IPS-20b (cell line): Measurements from ENCODE around the gene DDX10.

ENCODE experiments used
- H3K27ac ChIP-seq: one replicate; pipeline ENCODE4 v1.5.1; 2013; ENCODE audit warnings: low read length
- H3K27me3 ChIP-seq: 2 replicates; pipeline ENCODE4 v1.6.1; 2013; ENCODE audit warnings: mild to moderate bottlenecking, low read length, inconsistent platforms; ENCODE audit not compliant: insufficient read depth
- H3K36me3 ChIP-seq: 2 replicates; pipeline ENCODE4 v1.6.1; 2013; ENCODE audit warnings: low read depth, mild to moderate bottlenecking, inconsistent platforms, low read length, moderate library complexity; ENCODE audit not compliant: insufficient read depth
- H3K4me1 ChIP-seq: 2 replicates; pipeline ENCODE4 v1.6.1; 2013; ENCODE audit warnings: mild to moderate bottlenecking, control low read depth, inconsistent platforms, low read length, moderate library complexity; ENCODE audit not compliant: insufficient read depth
- H3K4me3 ChIP-seq: 2 replicates; pipeline ENCODE4 v1.5.1; 2013; ENCODE audit warnings: mild to moderate bottlenecking, low read length, inconsistent platforms
- H3K9ac ChIP-seq: 2 replicates; pipeline ENCODE4 v1.6.1; 2013; ENCODE audit warnings: low read depth, mild to moderate bottlenecking, inconsistent platforms, low read length, moderate library complexity
- H3K9me3 ChIP-seq: 2 replicates; pipeline ENCODE4 v1.6.1; 2013; ENCODE audit warnings: mild to moderate bottlenecking, low read depth, low read length, inconsistent platforms; ENCODE audit not compliant: insufficient read depth

Gene DDX10

GRCh38 chr11:108863528-108863927 is 198.7 kb downstream of the DDX10 start:
- H3K36me3 ChIP-seq = no peaks in the 10 kb centered on the region
- H3K27me3 ChIP-seq = no peaks in the 10 kb centered on the region
- no peak overlapping the region for H3K4me3 ChIP-seq
- H3K27ac ChIP-seq = no peak overlapping the region
- no peak overlapping the region for H3K9ac ChIP-seq
- peaks cover 12% of the 10 kb centered on the region; the same call in 1 of the 2 replicates for H3K4me1 ChIP-seq
- no peaks in the 10 kb centered on the region for H3K9me3 ChIP-seq

- H3K36me3 ChIP-seq = no peaks in the 10 kb centered on the region
- no peaks in the 10 kb centered on the region for H3K27me3 ChIP-seq
- H3K4me1 ChIP-seq = peaks cover 21% of the 10 kb centered on the region; the same call in 1 of the 2 replicates
- no peak overlapping the region for H3K9ac ChIP-seq
- no peak overlapping the region for H3K4me3 ChIP-seq
- H3K9me3 ChIP-seq = no peaks in the 10 kb centered on the region
- no peak overlapping the region for H3K27ac ChIP-seq
These were observed 200.5 kb downstream of the DDX10 start for GRCh38 chr11:108865406-108865805.

GRCh38 chr11:108866781-108867180 is 201.9 kb downstream of the DDX10 start:
- Histone ChIP-seq H3K36me3 (no peaks in the 10 kb centered on the region), H3K27ac (no peak overlapping the region), H3K4me1 (peaks cover 28% of the 10 kb centered on the region; the same call in 1 of the 2 replicates), H3K27me3 (no peaks in the 10 kb centered on the region), H3K4me3 (no peak overlapping the region), H3K9ac (no peak overlapping the region), H3K9me3 (no peaks in the 10 kb centered on the region)

GRCh38 chr11:108870373-108871020 is 205.6 kb downstream of the DDX10 start:
- H3K4me1 ChIP-seq = peaks cover 36% of the 10 kb centered on the region; the same call in 1 of the 2 replicates
- no peaks in the 10 kb centered on the region for H3K27me3 ChIP-seq
- no peaks in the 10 kb centered on the region for H3K36me3 ChIP-seq
- no peak overlapping the region for H3K4me3 ChIP-seq
- H3K27ac ChIP-seq = no peak overlapping the region
- no peak overlapping the region for H3K9ac ChIP-seq
- no peaks in the 10 kb centered on the region for H3K9me3 ChIP-seq

- no peak overlapping the region for H3K9ac ChIP-seq
- no peak overlapping the region for H3K27ac ChIP-seq
- H3K4me1 ChIP-seq = peaks cover 36% of the 10 kb centered on the region; the same call in 1 of the 2 replicates
- no peaks in the 10 kb centered on the region for H3K9me3 ChIP-seq
- H3K4me3 ChIP-seq = no peak overlapping the region
- no peaks in the 10 kb centered on the region for H3K36me3 ChIP-seq
- H3K27me3 ChIP-seq = no peaks in the 10 kb centered on the region
These were observed 206.3 kb downstream of the DDX10 start for GRCh38 chr11:108871152-108871551.

- H3K4me3 ChIP-seq = no peak overlapping the region
- H3K27ac ChIP-seq = no peak overlapping the region
- H3K27me3 ChIP-seq = no peaks in the 10 kb centered on the region
- no peaks in the 10 kb centered on the region for H3K36me3 ChIP-seq
- H3K4me1 ChIP-seq = peaks cover 30% of the 10 kb centered on the region; the same call in 1 of the 2 replicates
- H3K9me3 ChIP-seq = no peaks in the 10 kb centered on the region
- no peak overlapping the region for H3K9ac ChIP-seq
These were observed 207.0 kb downstream of the DDX10 start for GRCh38 chr11:108871867-108872266.

- H3K9me3 ChIP-seq = no peaks in the 10 kb centered on the region
- H3K27ac ChIP-seq = no peak overlapping the region
- H3K4me1 ChIP-seq = peaks cover 29% of the 10 kb centered on the region; the same call in 1 of the 2 replicates
- no peak overlapping the region for H3K4me3 ChIP-seq
- no peak overlapping the region for H3K9ac ChIP-seq
- no peaks in the 10 kb centered on the region for H3K36me3 ChIP-seq
- no peaks in the 10 kb centered on the region for H3K27me3 ChIP-seq
These were observed 208.0 kb downstream of the DDX10 start for GRCh38 chr11:108872781-108873291.

- peaks cover 29% of the 10 kb centered on the region; the same call in 1 of the 2 replicates for H3K4me1 ChIP-seq
- H3K9ac ChIP-seq = no peak overlapping the region
- H3K36me3 ChIP-seq = no peaks in the 10 kb centered on the region
- no peaks in the 10 kb centered on the region for H3K27me3 ChIP-seq
- H3K9me3 ChIP-seq = no peaks in the 10 kb centered on the region
- no peak overlapping the region for H3K4me3 ChIP-seq
- no peak overlapping the region for H3K27ac ChIP-seq
These were observed 208.4 kb downstream of the DDX10 start for GRCh38 chr11:108873310-108873709.

GRCh38 chr11:108873941-108874340 is 209.1 kb downstream of the DDX10 start:
- peaks cover 25% of the 10 kb centered on the region; the same call in 1 of the 2 replicates for H3K4me1 ChIP-seq
- no peaks in the 10 kb centered on the region for H3K9me3 ChIP-seq
- no peak overlapping the region for H3K27ac ChIP-seq
- H3K27me3 ChIP-seq = no peaks in the 10 kb centered on the region
- no peaks in the 10 kb centered on the region for H3K36me3 ChIP-seq
- no peak overlapping the region for H3K4me3 ChIP-seq
- no peak overlapping the region for H3K9ac ChIP-seq

GRCh38 chr11:108875134-108875533 is 210.3 kb downstream of the DDX10 start:
- no peaks in the 10 kb centered on the region for H3K9me3 ChIP-seq
- no peak overlapping the region for H3K4me3 ChIP-seq
- H3K27ac ChIP-seq = no peak overlapping the region
- no peaks in the 10 kb centered on the region for H3K36me3 ChIP-seq
- no peak overlapping the region for H3K9ac ChIP-seq
- peaks cover 18% of the 10 kb centered on the region; the same call in 1 of the 2 replicates for H3K4me1 ChIP-seq
- H3K27me3 ChIP-seq = no peaks in the 10 kb centered on the region

- peaks cover 8% of the 10 kb centered on the region; the same call in 1 of the 2 replicates for H3K4me1 ChIP-seq
- no peaks in the 10 kb centered on the region for H3K36me3 ChIP-seq
These were observed 212.3 kb downstream of the DDX10 start for GRCh38 chr11:108877178-108877577.

GRCh38 chr11:108880510-108880909 is 215.6 kb downstream of the DDX10 start:
- H3K9ac ChIP-seq = no peak overlapping the region
- no peaks in the 10 kb centered on the region for H3K36me3 ChIP-seq
- no peak overlapping the region for H3K4me3 ChIP-seq
- peaks cover 6% of the 10 kb centered on the region for H3K4me1 ChIP-seq
- H3K9me3 ChIP-seq = no peaks in the 10 kb centered on the region
- no peak overlapping the region for H3K27ac ChIP-seq
- H3K27me3 ChIP-seq = no peaks in the 10 kb centered on the region

More at GRCh38 chr11:108877178-108877577, 212.3 kb downstream of the DDX10 start:
- Histone ChIP-seq H3K27me3 (no peaks in the 10 kb centered on the region), H3K9me3 (no peaks in the 10 kb centered on the region), H3K9ac (no peak overlapping the region), H3K27ac (no peak overlapping the region), H3K4me3 (no peak overlapping the region)
